ENCODE data around the gene CCDC178.

GRCh38 chr18:32891130-32891529 lies 549.4 kb downstream of the CCDC178 start:
- no peak for TF ChIP-seq GATA2 (IDR thresholded peaks at IDR 0.05; ENCODE audit: low read depth, low read length)
- TF ChIP-seq GATA3 (IDR thresholded peaks at IDR 0.05; ENCODE audit: low read depth, low read length), result no peak

All from SH-SY5Y (cell line).